ENCODE measurements around the gene CDHR1.

Gene CDHR1

GRCh38 chr10:84208023-84208422 lies 13.7 kb downstream of the CDHR1 start:
- Histone ChIP-seq H3K9me2 (replicated peaks; ENCODE audit: insufficient read depth, low read length) (no peaks in the 10 kb centered on the region), H2AFZ (ENCODE audit: low read depth, low read length, severe bottlenecking) (no peak overlapping the region), H4K20me1 (ENCODE audit: low read depth, low read length) (no peaks in the 10 kb centered on the region), H3K27me3 (ENCODE audit: low read length) (no peaks in the 10 kb centered on the region), H3K79me2 (ENCODE audit: insufficient read depth, low read length) (no peaks in the 10 kb centered on the region), H3K27ac (ENCODE audit: low read depth, low read length) (no peak overlapping the region), H3K9ac (ENCODE audit: low read length) (no peak overlapping the region), H3K36me3 (ENCODE audit: low read length) (no peaks in the 10 kb centered on the region), H3K4me3 (ENCODE audit: insufficient read depth, low read length, poor library complexity, severe bottlenecking) (no peak overlapping the region), H3F3A (ENCODE audit: insufficient read depth) (no peaks in the 10 kb centered on the region), H3K4me2 (ENCODE audit: low read depth, low read length, poor library complexity, severe bottlenecking) (no peak overlapping the region), H3K9me3 (ENCODE audit: insufficient read depth, low read length) (no peaks in the 10 kb centered on the region)
- TF ChIP-seq EZH2phosphoT487 (conservative IDR thresholded peaks at IDR 0.05; ENCODE audit: low read length) (no peak), CTCF (IDR thresholded peaks at IDR 0.05; ENCODE audit: insufficient read depth, low read length, poor library complexity, severe bottlenecking) (no peak)

GRCh38 chr10:84211566-84211965 lies 17.2 kb downstream of the CDHR1 start:
- no peaks in the 10 kb centered on the region for H3K27me3 ChIP-seq (ENCODE audit: low read length)
- H3K4me2 ChIP-seq (ENCODE audit: low read depth, low read length, poor library complexity, severe bottlenecking): no peak overlapping the region
- no peaks in the 10 kb centered on the region for H3K9me2 ChIP-seq (replicated peaks; ENCODE audit: insufficient read depth, low read length)
- H3K79me2 ChIP-seq (ENCODE audit: insufficient read depth, low read length): no peaks in the 10 kb centered on the region
- no peak overlapping the region for H3K4me3 ChIP-seq (ENCODE audit: insufficient read depth, low read length, poor library complexity, severe bottlenecking)
- H3K9me3 ChIP-seq (ENCODE audit: insufficient read depth, low read length): no peaks in the 10 kb centered on the region
- no peaks in the 10 kb centered on the region for H3F3A ChIP-seq (ENCODE audit: insufficient read depth)
- no peak for TF ChIP-seq EZH2phosphoT487 (conservative IDR thresholded peaks at IDR 0.05; ENCODE audit: low read length)
- H3K36me3 ChIP-seq (ENCODE audit: low read length): no peaks in the 10 kb centered on the region
- no peak overlapping the region for H3K9ac ChIP-seq (ENCODE audit: low read length)
- H2AFZ ChIP-seq (ENCODE audit: low read depth, low read length, severe bottlenecking): no peak overlapping the region
- no peaks in the 10 kb centered on the region for H4K20me1 ChIP-seq (ENCODE audit: low read depth, low read length)
- H3K27ac ChIP-seq (ENCODE audit: low read depth, low read length): no peak overlapping the region

GRCh38 chr10:84212014-84212413 lies 17.7 kb downstream of the CDHR1 start:
- no peaks in the 10 kb centered on the region for H4K20me1 ChIP-seq (ENCODE audit: low read depth, low read length)
- no peak overlapping the region for H3K27ac ChIP-seq (ENCODE audit: low read depth, low read length)
- no peaks in the 10 kb centered on the region for H3K36me3 ChIP-seq (ENCODE audit: low read length)

GRCh38 chr10:84213076-84213475 lies 18.7 kb downstream of the CDHR1 start:
- Histone ChIP-seq H3K27ac (ENCODE audit: low read depth, low read length) (no peak overlapping the region), H3K36me3 (ENCODE audit: low read length) (no peaks in the 10 kb centered on the region), H3K9me3 (ENCODE audit: insufficient read depth, low read length) (no peaks in the 10 kb centered on the region), H3K9ac (ENCODE audit: low read length) (no peak overlapping the region), H3K27me3 (ENCODE audit: low read length) (no peaks in the 10 kb centered on the region), H3K4me2 (ENCODE audit: low read depth, low read length, poor library complexity, severe bottlenecking) (no peak overlapping the region), H3K9me2 (replicated peaks; ENCODE audit: insufficient read depth, low read length) (no peaks in the 10 kb centered on the region), H3K4me3 (ENCODE audit: insufficient read depth, low read length, poor library complexity, severe bottlenecking) (no peak overlapping the region), H3F3A (ENCODE audit: insufficient read depth) (no peaks in the 10 kb centered on the region), H2AFZ (ENCODE audit: low read depth, low read length, severe bottlenecking) (no peak overlapping the region), H4K20me1 (ENCODE audit: low read depth, low read length) (no peaks in the 10 kb centered on the region), H3K79me2 (ENCODE audit: insufficient read depth, low read length) (no peaks in the 10 kb centered on the region)
- TF ChIP-seq EZH2phosphoT487 (conservative IDR thresholded peaks at IDR 0.05; ENCODE audit: low read length): no peak
- TF ChIP-seq CTCF (IDR thresholded peaks at IDR 0.05; ENCODE audit: insufficient read depth, low read length, poor library complexity, severe bottlenecking): no peak

More at GRCh38 chr10:84212014-84212413, 17.7 kb downstream of the CDHR1 start:
- Histone ChIP-seq H3F3A (ENCODE audit: insufficient read depth) (no peaks in the 10 kb centered on the region), H2AFZ (ENCODE audit: low read depth, low read length, severe bottlenecking) (no peak overlapping the region), H3K9me2 (replicated peaks; ENCODE audit: insufficient read depth, low read length) (no peaks in the 10 kb centered on the region), H3K79me2 (ENCODE audit: insufficient read depth, low read length) (no peaks in the 10 kb centered on the region), H3K9ac (ENCODE audit: low read length) (no peak overlapping the region), H3K4me3 (ENCODE audit: insufficient read depth, low read length, poor library complexity, severe bottlenecking) (no peak overlapping the region), H3K9me3 (ENCODE audit: insufficient read depth, low read length) (no peaks in the 10 kb centered on the region), H3K27me3 (ENCODE audit: low read length) (no peaks in the 10 kb centered on the region), H3K4me2 (ENCODE audit: low read depth, low read length, poor library complexity, severe bottlenecking) (no peak overlapping the region)
- TF ChIP-seq CTCF (IDR thresholded peaks at IDR 0.05; ENCODE audit: insufficient read depth, low read length, poor library complexity, severe bottlenecking) (no peak), EZH2phosphoT487 (conservative IDR thresholded peaks at IDR 0.05; ENCODE audit: low read length) (no peak)

Measured in SU-DHL-6 (cell line).